K562 (cell line): ENCODE measurements around the gene BPHL.

Source experiments
- EP400 ChIP-seq: fragments of 450-650 bp; IDR thresholded peaks from 2 replicates; pipeline ENCODE4 v1.6.1; 2017; ENCODE audit warnings: antibody characterized with exemption, mild to moderate bottlenecking, moderate library complexity
- EZH2 ChIP-seq: IDR thresholded peaks from 2 replicates; pipeline ENCODE4 v1.6.1; 2012; ENCODE audit warnings: low read depth, mild to moderate bottlenecking, inconsistent platforms, low read length, borderline replicate concordance
- RBM34 ChIP-seq: fragments of 200-400 bp; formaldehyde crosslinking; IDR thresholded peaks from 2 replicates; pipeline ENCODE4 v1.6.1; 2018; ENCODE audit warnings: low read length, borderline replicate concordance; ENCODE audit not compliant: insufficient read depth
- SAP30 ChIP-seq: fragments of 200-600 bp; sonication (generic); IDR thresholded peaks from 2 replicates; pipeline ENCODE4 v1.6.1; 2012; ENCODE audit warnings: borderline replicate concordance, low read depth, mild to moderate bottlenecking, moderate library complexity, low read length, control low read depth, inconsistent platforms; ENCODE audit not compliant: insufficient read depth, poor library complexity, severe bottlenecking
- TFE3 ChIP-seq: fragments of 450-650 bp; formaldehyde crosslinking; IDR thresholded peaks from 2 replicates; pipeline ENCODE4 v1.4.0; 2020; ENCODE audit warnings: mild to moderate bottlenecking, mixed read lengths
- ZBTB49 ChIP-seq: sonication (generic); formaldehyde crosslinking; IDR thresholded peaks from 2 replicates; pipeline ENCODE4 v1.8.0; 2022; ENCODE audit warnings: missing genetic modification reagents, mild to moderate bottlenecking, borderline replicate concordance
- ZNF23 ChIP-seq: fragments of 250-450 bp; sonication (Bioruptor Pico); IDR thresholded peaks from 2 replicates; pipeline ENCODE4 v1.4.0; 2020; ENCODE audit warnings: mild to moderate bottlenecking
- ZNF444 ChIP-seq: fragments of 250-450 bp; sonication (Bioruptor Pico); IDR thresholded peaks from 2 replicates; pipeline ENCODE4 v1.4.0; 2020; ENCODE audit warnings: mild to moderate bottlenecking, moderate library complexity
- ZSCAN29 ChIP-seq: fragments of 450-650 bp; IDR thresholded peaks from 2 replicates; pipeline ENCODE4 v1.6.1; 2017
- TF ChIP-seq, protein P1 (sequence below), 3 experiments: IDR thresholded peaks in 2 of 3; conservative IDR thresholded peaks in 1 of 3; 2 replicates each; pipeline ENCODE4 v1.5.1; 2011 to 2012; ENCODE audit warnings: low read length in 3 of 3, mild to moderate bottlenecking in 3 of 3, control low read depth in 2 of 3, improper control_type of control experiment in 1 of 3, inconsistent platforms in 1 of 3, low read depth in 1 of 3, mixed read lengths in 1 of 3, moderate library complexity in 1 of 3; ENCODE audit not compliant: insufficient read depth in 2 of 3
- TF ChIP-seq, protein P2 (sequence below): IDR thresholded peaks from 2 replicates; pipeline ENCODE4 v1.6.1; 2016; ENCODE audit warnings: missing genetic modification characterization, missing compliant biosample characterization

DNA sequence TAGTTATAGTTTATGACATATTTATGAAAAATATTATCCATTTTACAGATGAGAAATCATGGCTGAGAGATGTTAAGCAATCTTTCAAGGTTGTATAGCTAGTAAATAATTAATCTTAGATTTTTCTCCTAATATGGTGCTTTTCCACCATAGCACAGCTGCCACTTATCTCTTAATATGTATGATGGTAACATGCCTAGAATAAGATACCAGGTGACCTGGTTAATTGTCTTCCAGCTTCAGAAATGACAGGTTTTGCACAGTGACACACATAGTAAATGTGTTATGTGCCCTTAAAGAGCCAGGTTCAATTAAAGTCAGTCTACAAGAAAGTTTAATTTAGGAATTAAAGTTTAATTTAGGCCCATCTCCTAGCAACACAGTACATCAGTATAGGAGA, 24.0 kb downstream of the BPHL start:
- TF ChIP-seq, protein P1, sequence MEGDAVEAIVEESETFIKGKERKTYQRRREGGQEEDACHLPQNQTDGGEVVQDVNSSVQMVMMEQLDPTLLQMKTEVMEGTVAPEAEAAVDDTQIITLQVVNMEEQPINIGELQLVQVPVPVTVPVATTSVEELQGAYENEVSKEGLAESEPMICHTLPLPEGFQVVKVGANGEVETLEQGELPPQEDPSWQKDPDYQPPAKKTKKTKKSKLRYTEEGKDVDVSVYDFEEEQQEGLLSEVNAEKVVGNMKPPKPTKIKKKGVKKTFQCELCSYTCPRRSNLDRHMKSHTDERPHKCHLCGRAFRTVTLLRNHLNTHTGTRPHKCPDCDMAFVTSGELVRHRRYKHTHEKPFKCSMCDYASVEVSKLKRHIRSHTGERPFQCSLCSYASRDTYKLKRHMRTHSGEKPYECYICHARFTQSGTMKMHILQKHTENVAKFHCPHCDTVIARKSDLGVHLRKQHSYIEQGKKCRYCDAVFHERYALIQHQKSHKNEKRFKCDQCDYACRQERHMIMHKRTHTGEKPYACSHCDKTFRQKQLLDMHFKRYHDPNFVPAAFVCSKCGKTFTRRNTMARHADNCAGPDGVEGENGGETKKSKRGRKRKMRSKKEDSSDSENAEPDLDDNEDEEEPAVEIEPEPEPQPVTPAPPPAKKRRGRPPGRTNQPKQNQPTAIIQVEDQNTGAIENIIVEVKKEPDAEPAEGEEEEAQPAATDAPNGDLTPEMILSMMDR (IDR thresholded peaks at IDR 0.05 in 2 of 3, conservative IDR thresholded peaks at IDR 0.05 in 1 of 3; ENCODE audit: insufficient read depth in 2 of 3, low read depth in 1 of 3, low read length in 3 of 3) = no peak
- TF ChIP-seq ZBTB49 (no peak), ZNF23 (CRISPR knock-in tag) (no peak), SAP30 (no peak), TFE3 (CRISPR knock-in tag) (no peak), EZH2 (no peak), RBM34 (no peak), ZNF444 (CRISPR knock-in tag) (no peak), EP400 (no peak), ZSCAN29 (no peak)
- TF ChIP-seq, protein P2, sequence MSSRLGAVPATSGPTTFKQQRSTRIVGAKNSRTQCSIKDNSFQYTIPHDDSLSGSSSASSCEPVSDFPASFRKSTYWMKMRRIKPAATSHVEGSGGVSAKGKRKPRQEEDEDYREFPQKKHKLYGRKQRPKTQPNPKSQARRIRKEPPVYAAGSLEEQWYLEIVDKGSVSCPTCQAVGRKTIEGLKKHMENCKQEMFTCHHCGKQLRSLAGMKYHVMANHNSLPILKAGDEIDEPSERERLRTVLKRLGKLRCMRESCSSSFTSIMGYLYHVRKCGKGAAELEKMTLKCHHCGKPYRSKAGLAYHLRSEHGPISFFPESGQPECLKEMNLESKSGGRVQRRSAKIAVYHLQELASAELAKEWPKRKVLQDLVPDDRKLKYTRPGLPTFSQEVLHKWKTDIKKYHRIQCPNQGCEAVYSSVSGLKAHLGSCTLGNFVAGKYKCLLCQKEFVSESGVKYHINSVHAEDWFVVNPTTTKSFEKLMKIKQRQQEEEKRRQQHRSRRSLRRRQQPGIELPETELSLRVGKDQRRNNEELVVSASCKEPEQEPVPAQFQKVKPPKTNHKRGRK (tag) = no peak
